ENCODE results near the gene PLEKHA7.
"Not testable (repeated sequence)": the region's sequence is repeated elsewhere in the genome, so short reads cannot be mapped to it uniquely, and the experiment has no call there.

PLEKHA7 gene

GRCh38 chr11:16921019-16921418 is 93.2 kb downstream of the PLEKHA7 start:
- Histone ChIP-seq H3K36me3 (ENCODE audit: low read depth) (no peaks in the 10 kb centered on the region), H3K4me1 (ENCODE audit: insufficient read depth, poor library complexity, severe bottlenecking) (peaks cover 27% of the 10 kb centered on the region), H3K27ac (ENCODE audit: poor library complexity, severe bottlenecking) (no peak overlapping the region), H3K9me3 (ENCODE audit: severe bottlenecking) (no peaks in the 10 kb centered on the region), H3K27me3 (ENCODE audit: insufficient read depth, poor library complexity, severe bottlenecking) (no peaks in the 10 kb centered on the region), H3K4me3 (ENCODE audit: severe bottlenecking) (no peak overlapping the region)
- no peak for DNase-seq (ENCODE audit: low spot score)
- ATAC-seq (ENCODE audit: low read depth), result no peak
- no peak for TF ChIP-seq CTCF (IDR thresholded peaks at IDR 0.05; ENCODE audit: poor library complexity, severe bottlenecking)

- no peak overlapping the region for H3K4me3 ChIP-seq (ENCODE audit: severe bottlenecking)
- TF ChIP-seq CTCF (IDR thresholded peaks at IDR 0.05; ENCODE audit: poor library complexity, severe bottlenecking), result no peak
- DNase-seq (ENCODE audit: low spot score) (no peak), ATAC-seq (ENCODE audit: low read depth) (no peak)
- H3K4me1 ChIP-seq (ENCODE audit: insufficient read depth, poor library complexity, severe bottlenecking), result peaks cover 27% of the 10 kb centered on the region
- no peak overlapping the region for H3K27ac ChIP-seq (ENCODE audit: poor library complexity, severe bottlenecking)
- H3K36me3 ChIP-seq (ENCODE audit: low read depth), result no peaks in the 10 kb centered on the region
- no peaks in the 10 kb centered on the region for H3K9me3 ChIP-seq (ENCODE audit: severe bottlenecking)
- no peaks in the 10 kb centered on the region for H3K27me3 ChIP-seq (ENCODE audit: insufficient read depth, poor library complexity, severe bottlenecking)
Observed at GRCh38 chr11:16920559-16920958, 93.7 kb downstream of the PLEKHA7 start.

- DNase-seq (ENCODE audit: low spot score); H3K9me3 ChIP-seq (ENCODE audit: severe bottlenecking); H3K27me3 ChIP-seq (ENCODE audit: insufficient read depth, poor library complexity, severe bottlenecking); H3K4me3 ChIP-seq (ENCODE audit: severe bottlenecking); H3K36me3 ChIP-seq (ENCODE audit: low read depth): not testable (repeated sequence)
- H3K4me1 ChIP-seq (ENCODE audit: insufficient read depth, poor library complexity, severe bottlenecking), result peaks cover 18% of the 10 kb centered on the region
- peak; percentile 86 for ATAC-seq (ENCODE audit: low read depth)
- H3K27ac ChIP-seq (ENCODE audit: poor library complexity, severe bottlenecking), result peak overlapping the region; percentile 52
Observed at GRCh38 chr11:16918543-16919182, 95.6 kb downstream of the PLEKHA7 start.

GRCh38 chr11:16917941-16918340 is 96.3 kb downstream of the PLEKHA7 start:
- H3K4me3 ChIP-seq (ENCODE audit: severe bottlenecking), result no peak overlapping the region
- H3K9me3 ChIP-seq (ENCODE audit: severe bottlenecking), result no peaks in the 10 kb centered on the region
- no peaks in the 10 kb centered on the region for H3K27me3 ChIP-seq (ENCODE audit: insufficient read depth, poor library complexity, severe bottlenecking)
- no peak for TF ChIP-seq CTCF (IDR thresholded peaks at IDR 0.05; ENCODE audit: poor library complexity, severe bottlenecking)
- no peaks in the 10 kb centered on the region for H3K36me3 ChIP-seq (ENCODE audit: low read depth)
- DNase-seq (ENCODE audit: low spot score), result no peak
- peaks cover 17% of the 10 kb centered on the region for H3K4me1 ChIP-seq (ENCODE audit: insufficient read depth, poor library complexity, severe bottlenecking)
- ATAC-seq (ENCODE audit: low read depth), result peak; percentile 78
- peak overlapping the region; percentile 52 for H3K27ac ChIP-seq (ENCODE audit: poor library complexity, severe bottlenecking)

- peak; percentile 41; the same call in 1 of the 3 replicates for ATAC-seq (ENCODE audit: low read depth)
Observed at GRCh38 chr11:16912692-16913111, 101.5 kb downstream of the PLEKHA7 start.

More at GRCh38 chr11:16912692-16913111, 101.5 kb downstream of the PLEKHA7 start:
- Histone ChIP-seq H3K27ac (ENCODE audit: poor library complexity, severe bottlenecking) (no peak overlapping the region), H3K4me3 (ENCODE audit: severe bottlenecking) (no peak overlapping the region), H3K9me3 (ENCODE audit: severe bottlenecking) (no peaks in the 10 kb centered on the region), H3K4me1 (ENCODE audit: insufficient read depth, poor library complexity, severe bottlenecking) (peaks cover 2% of the 10 kb centered on the region), H3K36me3 (ENCODE audit: low read depth) (no peaks in the 10 kb centered on the region), H3K27me3 (ENCODE audit: insufficient read depth, poor library complexity, severe bottlenecking) (no peaks in the 10 kb centered on the region)
- no peak for TF ChIP-seq CTCF (IDR thresholded peaks at IDR 0.05; ENCODE audit: poor library complexity, severe bottlenecking)
- no peak for DNase-seq (ENCODE audit: low spot score)
